ENCODE results near the gene KCNK1.

Gene KCNK1

GRCh38 chr1:233572896-233573295 lies 41.0 kb upstream of the KCNK1 start:
- no peak overlapping the region for H3K4me3 ChIP-seq (ENCODE audit: low read depth, low read length)
- ChIA-PET POLR2A (no interaction called here), CTCF (no interaction called here)
- no peak for TF ChIP-seq CTCF (IDR thresholded peaks at IDR 0.05; ENCODE audit: insufficient read depth, low read length, missing control alignments)
- DNase-seq (ENCODE audit: low read depth, low spot score) = no peak

- no peak for DNase-seq (ENCODE audit: low read depth, low spot score)
- no peak for TF ChIP-seq CTCF (IDR thresholded peaks at IDR 0.05; ENCODE audit: insufficient read depth, low read length, missing control alignments)
- no peak overlapping the region for H3K4me3 ChIP-seq (ENCODE audit: low read depth, low read length)
- POLR2A ChIA-PET = no interaction called here
- CTCF ChIA-PET = no interaction called here
Measured at GRCh38 chr1:233575450-233575849, 38.5 kb upstream of the KCNK1 start.

DNA sequence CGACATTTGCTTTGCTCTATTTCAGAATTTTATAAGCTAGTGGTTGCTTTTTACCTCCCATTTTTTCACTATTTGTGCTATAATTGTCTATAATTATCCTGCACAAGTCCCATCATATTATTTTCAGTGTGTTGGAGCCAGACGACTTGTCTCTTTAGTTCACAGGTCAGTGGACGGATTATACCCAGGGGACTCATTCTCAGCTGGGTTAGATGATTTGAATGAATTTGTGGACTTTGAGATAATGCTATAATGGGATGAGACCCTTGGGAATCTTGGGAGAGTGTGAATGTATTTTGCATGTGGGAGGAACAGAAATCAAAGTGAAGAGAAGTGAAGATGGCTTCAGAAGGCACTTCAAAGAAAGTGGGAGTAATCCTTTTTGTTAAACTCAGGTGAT lies 31.5 kb upstream of the KCNK1 start:
- H3K4me3 ChIP-seq (ENCODE audit: low read depth, low read length) = no peak overlapping the region
- no peak for DNase-seq (ENCODE audit: low read depth, low spot score)
- TF ChIP-seq CTCF (IDR thresholded peaks at IDR 0.05; ENCODE audit: insufficient read depth, low read length, missing control alignments) = no peak
- ChIA-PET CTCF (no interaction called here), POLR2A (no interaction called here)

GRCh38 chr1:233584376-233584775 lies 29.5 kb upstream of the KCNK1 start:
- CTCF ChIA-PET = interaction anchor here (1.2 kb wide), 1 partner anchor 144 kb away, joined by 3 read pairs; no protein-coding TSS in a partner anchor
- no peak for TF ChIP-seq CTCF (IDR thresholded peaks at IDR 0.05; ENCODE audit: insufficient read depth, low read length, missing control alignments)
- POLR2A ChIA-PET = no interaction called here
- no peak for DNase-seq (ENCODE audit: low read depth, low spot score)
- H3K4me3 ChIP-seq (ENCODE audit: low read depth, low read length) = no peak overlapping the region

GRCh38 chr1:233584931-233585330 lies 29.0 kb upstream of the KCNK1 start:
- POLR2A ChIA-PET = no interaction called here
- no peak for TF ChIP-seq CTCF (IDR thresholded peaks at IDR 0.05; ENCODE audit: insufficient read depth, low read length, missing control alignments)
- H3K4me3 ChIP-seq (ENCODE audit: low read depth, low read length) = no peak overlapping the region
- DNase-seq (ENCODE audit: low read depth, low spot score) = no peak
- CTCF ChIA-PET = interaction anchor here (1.2 kb wide), 1 partner anchor 144 kb away, joined by 3 read pairs; no protein-coding TSS in a partner anchor

- no peak for DNase-seq (ENCODE audit: low read depth, low spot score)
- ChIA-PET CTCF (no interaction called here), POLR2A (no interaction called here)
- no peak for TF ChIP-seq CTCF (IDR thresholded peaks at IDR 0.05; ENCODE audit: insufficient read depth, low read length, missing control alignments)
- H3K4me3 ChIP-seq (ENCODE audit: low read depth, low read length) = no peak overlapping the region
Measured at GRCh38 chr1:233586301-233586700, 27.6 kb upstream of the KCNK1 start.

Data from AG04449 (cell line).